Epithelial cell of proximal tubule (primary cell): ENCODE measurements around the gene SDK2. TPM values are rescaled to one million over a fixed set of nuclear protein-coding genes. Genes with fewer than 3 reads are reported as not detected.

Experiments used
- DNase-seq: peaks from one replicate; pipeline ENCODE4 v3.0.0-alpha.2; 2011; ENCODE audit warnings: low read depth
- H3K4me3 ChIP-seq: 2 replicates; pipeline ENCODE4 v1.5.1; 2011; ENCODE audit warnings: low read depth, mild to moderate bottlenecking, low read length
- total RNA-seq: library from RNA; depleted of rRNA; stranded (reverse); fragments of >200 nt; gene quantifications from 2 replicates; pipeline ENCODE4 v1.2.3, GENCODE V29; 2015
- TF ChIP-seq, protein P1 (sequence below): conservative IDR thresholded peaks from 2 replicates; pipeline ENCODE4 v1.5.1; 2012; ENCODE audit warnings: low read depth, mild to moderate bottlenecking, low read length

SDK2 gene
- total RNA-seq, 1 donor from 2014 or later = 0.12 TPM

DNA sequence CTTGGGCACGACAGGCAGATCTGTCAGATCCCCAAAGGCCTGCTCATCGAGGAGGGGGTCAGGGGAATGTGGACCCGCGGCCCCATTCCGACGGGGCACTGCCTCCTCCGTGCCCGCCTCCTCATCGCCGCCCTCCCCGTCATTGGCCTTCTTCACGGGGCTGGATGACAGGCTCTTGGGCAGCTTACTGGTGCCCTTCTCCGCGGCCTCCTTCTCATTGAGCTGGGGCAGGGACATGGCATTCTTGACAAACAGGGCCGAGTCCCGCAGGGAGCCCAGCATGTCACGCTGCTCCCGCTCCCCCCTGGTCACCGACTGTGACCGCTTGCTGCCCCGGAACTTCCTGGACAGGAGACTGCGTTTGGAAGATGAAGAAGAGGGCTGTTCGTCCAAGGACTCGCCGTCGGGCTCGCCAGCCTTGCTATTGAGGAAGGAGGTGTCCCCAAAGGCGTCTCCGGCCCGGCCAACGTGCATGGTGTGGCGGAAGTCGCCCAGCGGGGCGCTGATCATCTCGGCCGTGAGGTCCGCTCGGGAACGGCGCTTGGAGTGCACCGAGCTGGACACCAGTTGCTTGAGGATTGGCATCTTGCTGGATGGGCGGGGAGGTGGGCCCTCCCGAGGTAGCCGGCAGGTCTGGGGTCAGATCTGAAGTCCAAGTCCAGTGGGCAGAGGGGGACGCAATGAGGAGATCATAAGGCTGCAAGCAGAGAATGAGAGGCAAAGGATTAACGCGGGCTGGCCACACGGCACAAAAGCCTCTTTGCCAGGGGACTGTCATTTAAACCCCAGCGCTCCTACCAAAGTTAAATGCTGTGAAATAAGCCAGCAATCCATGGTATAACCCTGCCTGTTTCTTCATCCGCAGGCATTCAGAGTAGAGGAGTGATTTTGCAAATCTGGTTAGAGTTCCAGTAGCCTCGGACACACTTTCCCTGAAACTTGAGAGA lies 358.1 kb downstream of the SDK2 start:
- DNase-seq = no peak
- no peak overlapping the region for H3K4me3 ChIP-seq
- TF ChIP-seq, protein P1, sequence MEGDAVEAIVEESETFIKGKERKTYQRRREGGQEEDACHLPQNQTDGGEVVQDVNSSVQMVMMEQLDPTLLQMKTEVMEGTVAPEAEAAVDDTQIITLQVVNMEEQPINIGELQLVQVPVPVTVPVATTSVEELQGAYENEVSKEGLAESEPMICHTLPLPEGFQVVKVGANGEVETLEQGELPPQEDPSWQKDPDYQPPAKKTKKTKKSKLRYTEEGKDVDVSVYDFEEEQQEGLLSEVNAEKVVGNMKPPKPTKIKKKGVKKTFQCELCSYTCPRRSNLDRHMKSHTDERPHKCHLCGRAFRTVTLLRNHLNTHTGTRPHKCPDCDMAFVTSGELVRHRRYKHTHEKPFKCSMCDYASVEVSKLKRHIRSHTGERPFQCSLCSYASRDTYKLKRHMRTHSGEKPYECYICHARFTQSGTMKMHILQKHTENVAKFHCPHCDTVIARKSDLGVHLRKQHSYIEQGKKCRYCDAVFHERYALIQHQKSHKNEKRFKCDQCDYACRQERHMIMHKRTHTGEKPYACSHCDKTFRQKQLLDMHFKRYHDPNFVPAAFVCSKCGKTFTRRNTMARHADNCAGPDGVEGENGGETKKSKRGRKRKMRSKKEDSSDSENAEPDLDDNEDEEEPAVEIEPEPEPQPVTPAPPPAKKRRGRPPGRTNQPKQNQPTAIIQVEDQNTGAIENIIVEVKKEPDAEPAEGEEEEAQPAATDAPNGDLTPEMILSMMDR = no peak

DNA sequence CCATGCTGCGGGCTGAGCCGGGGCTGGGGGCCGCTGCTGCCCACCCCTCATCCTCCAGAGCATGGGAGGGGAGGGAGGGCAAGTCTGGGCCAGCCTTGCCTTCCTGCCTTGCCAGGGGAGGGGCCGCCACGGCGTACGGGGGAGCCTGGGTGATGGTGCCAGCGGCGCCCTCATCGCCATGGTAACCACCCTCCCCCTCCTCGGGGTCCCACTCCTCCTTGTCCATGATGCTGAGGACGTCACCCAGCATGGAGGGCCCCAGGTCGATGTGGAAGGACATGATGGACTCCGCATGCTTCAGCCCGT lies 358.7 kb downstream of the SDK2 start:
- TF ChIP-seq, protein P1 = no peak
- no peak overlapping the region for H3K4me3 ChIP-seq
- DNase-seq = no peak

DNA sequence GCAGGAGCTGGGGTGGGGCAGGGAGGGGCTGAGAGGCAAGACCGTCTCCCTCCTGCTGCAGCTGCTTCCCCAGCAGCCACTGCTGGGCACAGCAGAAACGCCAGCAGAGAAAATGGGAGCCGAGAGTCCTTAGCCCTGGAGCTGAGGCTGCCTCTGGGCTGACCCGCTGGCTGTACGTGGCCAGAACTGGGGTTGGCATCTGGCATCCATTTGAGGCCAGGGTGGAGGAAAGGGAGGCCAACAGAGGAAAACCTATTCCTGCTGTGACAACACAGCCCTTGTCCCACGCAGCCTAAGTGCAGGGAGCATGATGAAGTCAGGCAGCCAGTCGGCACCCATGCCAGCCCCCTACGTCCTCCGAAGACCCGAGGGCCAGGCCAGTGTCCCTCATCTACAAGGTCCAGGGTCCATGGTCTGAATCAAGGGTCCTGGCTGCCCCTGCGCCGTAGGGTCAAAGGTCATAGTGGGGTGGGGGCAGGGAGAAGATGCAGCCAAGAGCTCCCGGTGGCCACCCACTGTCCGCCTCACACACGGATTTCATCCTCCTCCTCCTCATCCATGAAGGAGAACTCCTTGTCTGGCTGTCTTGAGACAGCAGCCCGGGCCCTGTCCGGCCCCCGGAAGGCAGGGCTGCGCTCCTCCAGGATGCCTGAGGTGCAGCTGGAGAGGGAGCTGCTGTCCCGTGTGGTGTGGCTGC lies 359.2 kb downstream of the SDK2 start:
- TF ChIP-seq, protein P1 = no peak
- no peak overlapping the region for H3K4me3 ChIP-seq
- no peak for DNase-seq
